Fibroblast of lung (primary cell): ENCODE results near the gene SLC33A1.

ENCODE experiments used
- EZH2 ChIP-seq: IDR thresholded peaks from 2 replicates; pipeline ENCODE4 v1.5.1; 2012; ENCODE audit warnings: low read length, control low read depth, mild to moderate bottlenecking; ENCODE audit errors: missing control alignments
- TF ChIP-seq, protein P1 (sequence below), 2 donors: IDR thresholded peaks in 1 of 2; conservative IDR thresholded peaks in 1 of 2; 1 replicate in 1 of 2; 2 replicates in 1 of 2; pipeline ENCODE4 v1.5.1; 2011 to 2012; ENCODE audit warnings: low read length in 2 of 2, control low read depth in 1 of 2, inconsistent platforms in 1 of 2, low read depth in 1 of 2, mild to moderate bottlenecking in 1 of 2

DNA sequence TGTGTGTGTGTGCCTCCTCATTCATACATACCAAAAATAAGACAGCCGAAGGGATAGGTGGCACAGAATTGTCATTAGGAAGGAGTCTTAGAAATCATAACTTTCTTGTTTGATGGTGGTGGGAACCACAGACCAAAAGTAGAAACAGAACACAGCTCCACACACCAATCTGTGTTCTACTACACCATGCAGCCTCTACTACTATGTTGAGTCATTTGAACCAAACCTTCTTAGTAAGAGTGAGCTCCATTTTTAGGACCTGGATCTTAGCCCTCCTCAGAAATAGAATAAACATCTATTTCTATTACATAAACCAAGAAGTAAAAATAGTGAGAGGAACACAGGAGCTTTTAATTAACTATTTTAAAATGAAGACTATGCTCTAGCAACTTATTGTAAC is 81.4 kb downstream of the SLC33A1 start:
- TF ChIP-seq, protein P1, sequence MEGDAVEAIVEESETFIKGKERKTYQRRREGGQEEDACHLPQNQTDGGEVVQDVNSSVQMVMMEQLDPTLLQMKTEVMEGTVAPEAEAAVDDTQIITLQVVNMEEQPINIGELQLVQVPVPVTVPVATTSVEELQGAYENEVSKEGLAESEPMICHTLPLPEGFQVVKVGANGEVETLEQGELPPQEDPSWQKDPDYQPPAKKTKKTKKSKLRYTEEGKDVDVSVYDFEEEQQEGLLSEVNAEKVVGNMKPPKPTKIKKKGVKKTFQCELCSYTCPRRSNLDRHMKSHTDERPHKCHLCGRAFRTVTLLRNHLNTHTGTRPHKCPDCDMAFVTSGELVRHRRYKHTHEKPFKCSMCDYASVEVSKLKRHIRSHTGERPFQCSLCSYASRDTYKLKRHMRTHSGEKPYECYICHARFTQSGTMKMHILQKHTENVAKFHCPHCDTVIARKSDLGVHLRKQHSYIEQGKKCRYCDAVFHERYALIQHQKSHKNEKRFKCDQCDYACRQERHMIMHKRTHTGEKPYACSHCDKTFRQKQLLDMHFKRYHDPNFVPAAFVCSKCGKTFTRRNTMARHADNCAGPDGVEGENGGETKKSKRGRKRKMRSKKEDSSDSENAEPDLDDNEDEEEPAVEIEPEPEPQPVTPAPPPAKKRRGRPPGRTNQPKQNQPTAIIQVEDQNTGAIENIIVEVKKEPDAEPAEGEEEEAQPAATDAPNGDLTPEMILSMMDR (conservative IDR thresholded peaks at IDR 0.05 in 1 of 2, IDR thresholded peaks at IDR 0.05 in 1 of 2; ENCODE audit: low read depth in 1 of 2, low read length in 2 of 2): no peak
- no peak for TF ChIP-seq EZH2
